Occipital lobe (tissue), 3 donors: ENCODE data around the gene PPP2CA. TPM values are rescaled to one million over a fixed set of nuclear protein-coding genes. Genes with fewer than 3 reads are reported as not detected.

Source experiments
- DNase-seq: peaks from one replicate; lab custom pipeline; 2025; lab: John Stamatoyannopoulos, UW
- small RNA-seq: library from RNA; depleted of rRNA; stranded (forward); fragments of <200 nt; gene quantifications from one replicate; pipeline ENCODE3, GENCODE V24; 2014
- total RNA-seq: library from RNA; depleted of rRNA; stranded (reverse); fragments of >200 nt; gene quantifications from one replicate; pipeline ENCODE4 v1.2.3, GENCODE V29; 2014

The PPP2CA gene
- total RNA-seq, 1 donor from 2014 or later = 128 TPM

DNA sequence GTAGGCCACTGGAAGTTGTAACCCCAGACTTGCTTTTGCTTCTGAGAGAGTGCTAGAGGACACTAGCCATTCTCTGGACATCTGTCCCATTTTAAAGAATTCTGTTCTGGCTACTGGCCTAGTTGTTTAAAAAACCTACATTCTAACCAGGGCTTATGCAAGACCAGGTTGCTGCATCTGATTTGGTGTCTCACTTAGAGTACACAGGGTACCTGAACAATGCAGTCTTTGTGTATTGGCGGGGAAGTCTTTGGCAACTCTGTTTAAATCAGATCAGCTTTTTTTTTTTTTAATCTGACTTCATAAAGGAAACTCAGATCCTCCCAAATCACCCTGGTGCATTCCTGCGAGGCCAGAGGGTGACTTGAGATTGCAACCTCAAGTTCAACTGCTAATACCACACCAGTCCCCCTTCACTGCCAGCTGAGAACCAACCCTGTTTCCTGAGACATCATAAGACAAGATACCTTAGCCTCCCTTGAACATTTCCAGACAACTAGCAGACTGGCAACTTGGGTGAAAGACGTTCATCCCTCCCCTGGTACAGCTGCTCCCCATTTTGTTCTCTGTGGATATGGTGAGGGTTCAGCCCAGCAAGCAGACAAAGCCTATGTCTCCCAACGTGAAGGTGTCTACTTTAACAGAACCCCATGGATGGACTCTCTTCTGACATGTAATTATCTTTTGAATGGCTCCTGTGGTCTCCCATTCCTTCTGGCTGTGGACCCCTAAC is 76.1 kb downstream of the PPP2CA start:
- DNase-seq = no peak

DNA sequence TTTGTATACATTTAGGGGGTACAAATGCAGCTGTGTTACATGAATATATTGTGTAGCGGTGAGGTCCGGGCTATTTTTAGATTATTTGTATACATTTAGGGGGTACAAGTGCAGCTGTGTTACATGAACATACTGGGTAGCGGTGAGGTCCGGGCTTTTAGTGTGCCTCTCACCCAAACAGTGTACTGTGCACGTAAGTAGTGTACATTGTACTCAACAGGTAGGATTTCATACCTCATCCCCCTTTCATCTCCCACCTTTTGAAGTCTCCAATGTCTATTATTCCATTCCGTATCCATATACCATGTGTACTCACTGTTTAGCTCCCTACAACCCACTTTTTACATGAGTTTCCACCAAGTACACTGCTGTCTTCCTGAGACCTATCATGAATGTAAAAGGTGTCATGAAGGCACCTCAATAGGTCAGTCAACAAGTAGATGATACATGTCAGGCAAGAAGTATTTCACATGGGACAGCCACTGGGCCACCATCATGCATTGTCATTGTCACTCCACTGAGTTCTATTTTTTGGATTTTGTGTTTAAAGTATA is 76.8 kb downstream of the PPP2CA start:
- no peak for DNase-seq

DNA sequence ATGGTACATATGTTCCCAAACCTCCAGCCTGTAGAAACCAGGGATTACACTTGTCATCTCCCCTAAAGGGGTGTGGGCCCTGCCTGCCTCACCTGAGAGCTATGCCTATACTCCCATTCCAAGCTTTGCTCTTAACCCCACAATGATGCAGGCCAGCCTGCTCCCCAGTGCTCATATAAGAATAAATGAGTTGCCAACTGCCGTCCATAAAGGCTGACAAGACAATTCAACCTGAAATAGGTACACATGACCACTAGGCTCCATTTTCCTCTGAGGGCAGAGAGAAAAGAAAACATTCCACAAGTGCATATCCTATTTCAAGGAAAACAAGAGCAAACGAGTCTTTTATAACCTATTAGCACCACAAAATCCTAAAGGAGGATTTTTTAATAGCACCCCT is 77.6 kb downstream of the PPP2CA start:
- DNase-seq = no peak

DNA sequence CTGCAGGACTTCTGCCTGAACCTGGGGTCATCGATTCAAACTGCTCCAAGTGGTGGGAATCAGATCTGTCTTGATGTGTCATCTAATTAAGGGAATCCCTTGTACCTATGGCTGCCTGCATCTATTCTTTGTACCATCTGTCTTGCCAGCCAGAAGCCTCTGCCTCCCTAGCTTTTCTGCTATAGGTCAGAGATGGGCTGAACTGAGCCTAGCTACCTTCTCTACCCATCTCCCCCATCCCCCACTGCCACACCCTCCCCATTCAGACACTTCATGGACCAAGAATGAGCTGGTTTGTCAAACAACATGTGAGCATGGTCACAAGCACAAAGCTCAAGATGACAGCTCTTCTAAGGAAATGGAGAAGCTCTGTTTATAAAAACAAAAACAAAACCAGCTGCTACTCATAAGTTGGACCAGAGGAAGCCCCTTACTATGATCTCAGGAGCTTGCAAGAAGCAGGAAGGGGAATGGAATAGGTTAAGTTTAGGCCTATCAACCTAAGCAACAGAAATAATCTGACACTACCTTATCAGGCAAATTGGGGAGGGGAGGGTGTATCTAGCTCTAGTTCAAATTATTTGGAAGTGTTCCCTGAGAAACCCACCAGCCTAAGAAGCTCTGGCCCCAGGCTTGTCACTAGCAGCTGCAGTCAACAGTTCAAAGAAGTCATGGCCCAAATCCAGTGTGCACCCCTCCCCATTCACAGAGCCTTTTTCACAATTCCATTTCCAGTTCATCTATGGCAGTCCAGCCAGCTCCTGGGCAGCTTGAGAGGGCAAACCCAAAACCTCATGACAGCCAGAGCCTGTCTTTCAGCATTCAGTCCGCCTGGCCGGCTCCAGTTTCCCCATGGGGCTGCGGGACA is 79.0 kb downstream of the PPP2CA start:
- no peak for DNase-seq

DNA sequence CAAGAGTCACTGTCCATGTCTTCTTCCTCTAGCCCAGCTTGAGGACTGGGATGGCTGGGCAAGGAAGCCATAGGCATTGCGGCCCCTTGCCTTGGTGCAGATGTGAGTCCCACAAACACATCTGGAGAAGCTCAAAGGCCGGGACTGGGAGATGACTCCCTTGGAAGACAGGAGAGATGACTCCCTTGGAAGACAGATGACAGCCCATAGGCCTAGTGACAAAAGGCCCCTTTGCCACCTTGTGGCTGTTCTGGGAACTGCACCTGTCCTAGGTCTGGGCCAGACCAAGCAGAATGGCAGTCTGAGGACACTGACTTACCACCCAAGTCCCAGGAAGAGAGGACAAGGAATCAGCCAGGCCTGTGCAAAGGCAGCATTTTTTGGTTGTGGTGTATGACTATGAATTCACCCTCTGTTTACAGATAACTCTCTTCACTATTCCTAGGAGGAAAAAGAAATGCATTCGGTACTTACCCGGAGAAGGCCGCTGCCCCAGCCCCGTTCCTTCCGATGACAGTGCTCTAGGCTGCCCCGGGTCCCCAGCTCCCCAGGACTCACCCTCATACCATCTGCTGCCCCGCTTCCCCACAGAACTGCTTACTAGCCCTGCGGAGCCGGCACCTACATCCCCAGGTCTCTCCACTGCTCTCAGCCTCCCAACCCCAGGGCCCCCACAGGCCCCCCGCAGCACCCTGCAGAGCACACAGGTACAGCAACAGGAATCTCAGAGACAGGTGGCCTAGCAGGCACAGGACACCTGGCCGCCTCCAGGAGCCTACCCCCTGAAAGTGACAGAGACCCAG is 79.9 kb downstream of the PPP2CA start:
- DNase-seq = peak; percentile 38

DNA sequence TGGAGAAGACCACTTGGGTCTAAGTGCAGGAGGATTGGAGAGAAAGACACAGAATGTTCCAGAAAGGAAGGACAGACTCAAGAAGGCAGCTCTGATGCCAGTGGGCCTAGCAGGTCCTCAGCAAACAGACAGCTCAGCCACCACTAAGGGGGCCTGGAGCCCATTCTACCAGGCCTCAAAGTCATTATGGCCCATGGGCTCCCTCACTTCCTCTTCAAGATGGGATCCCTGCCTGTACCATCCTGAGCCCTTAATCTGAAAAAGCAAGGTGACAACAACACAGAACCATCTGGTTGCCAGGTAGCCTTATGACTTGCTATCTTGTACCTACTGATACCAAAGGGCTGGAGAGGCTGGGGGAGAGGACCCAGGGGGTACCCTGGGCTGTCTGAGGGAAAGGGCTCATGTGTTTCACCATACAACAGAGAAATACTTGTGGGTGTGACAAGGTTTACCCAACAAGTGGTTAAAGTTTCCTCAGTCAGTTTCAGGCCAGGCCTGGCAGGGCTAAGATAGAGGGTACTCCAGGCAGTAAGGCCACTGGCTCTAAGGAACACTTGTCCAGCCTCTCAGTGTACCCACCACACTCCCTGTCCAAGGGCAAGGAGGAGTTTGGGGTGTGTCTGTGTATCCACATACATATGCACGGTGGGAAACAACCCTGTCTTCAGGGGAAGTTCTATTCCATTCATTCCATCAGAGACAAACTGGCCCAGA is 80.7 kb downstream of the PPP2CA start:
- DNase-seq = no peak

Small RNA genes lying within 50 kb of the gene (small RNA-seq; reads per million reads assigned to genes)
- not detected for gene MIR3661

Other genes starting within 250 kb of the PPP2CA start
- gene VDAC1, start 221.1 kb downstream of the PPP2CA start, total RNA-seq = 209 TPM
- gene TCF7, start 111.4 kb downstream of the PPP2CA start, total RNA-seq = not detected
- gene SKP1, start 49.1 kb downstream of the PPP2CA start, total RNA-seq = 178 TPM
- gene CDKL3, start 141.1 kb upstream of the PPP2CA start, total RNA-seq = 15.0 TPM
- 83.4 TPM for gene UBE2B, start 145.5 kb upstream of the PPP2CA start, total RNA-seq
- gene CDKN2AIPNL, start 185.8 kb upstream of the PPP2CA start, total RNA-seq = 52.9 TPM